Suprapubic skin (tissue), 4 donors: ENCODE measurements around the gene DTNBP1.

Source experiments
- EP300 ChIP-seq: sonication (generic); formaldehyde crosslinking; IDR thresholded peaks from one replicate; pipeline ENCODE4 v1.6.1; 2017; ENCODE audit warnings: antibody characterized with exemption
- POLR2A ChIP-seq, 2 donors: fragments of 450-650 bp; IDR thresholded peaks; one replicate each; pipeline ENCODE4 v1.6.1; 2017; ENCODE audit warnings: antibody characterized with exemption in 2 of 2, mild to moderate bottlenecking in 2 of 2, moderate library complexity in 2 of 2
- POLR2AphosphoS5 ChIP-seq, 3 donors: sonication (generic); formaldehyde crosslinking; IDR thresholded peaks; one replicate each; pipeline ENCODE4 v1.6.1; 2017; ENCODE audit warnings: antibody characterized with exemption in 3 of 3
- TF ChIP-seq, protein P1 (sequence below), 2 donors: fragments of 200-600 bp in 1 of 2; fragments of 450-650 bp in 1 of 2; sonication (generic) in 1 of 2; IDR thresholded peaks; one replicate each; pipeline ENCODE4 v1.5.1; 2016 to 2019; ENCODE audit warnings: antibody characterized with exemption in 2 of 2, mild to moderate bottlenecking in 1 of 2, moderate library complexity in 1 of 2

DNA sequence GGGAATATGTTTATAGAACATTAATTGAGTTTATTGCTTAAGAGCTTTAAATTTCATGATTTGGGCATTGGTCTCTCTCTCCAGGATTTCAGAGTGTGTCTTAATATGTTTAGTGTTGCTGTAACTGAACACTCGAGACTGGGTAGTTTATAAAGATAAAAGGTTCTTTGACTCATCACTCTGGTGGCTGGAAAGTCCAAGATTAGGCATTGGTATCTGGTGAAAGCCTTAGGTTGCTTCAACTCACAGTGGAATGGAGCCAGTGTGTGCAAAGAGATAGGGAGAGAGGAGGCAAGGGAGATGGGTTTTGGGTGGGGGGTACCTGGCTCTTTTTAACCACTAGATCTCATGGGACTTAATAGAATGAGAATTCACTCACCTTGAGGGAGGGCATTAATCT is 35.6 kb upstream of the DTNBP1 start:
- TF ChIP-seq, protein P1, sequence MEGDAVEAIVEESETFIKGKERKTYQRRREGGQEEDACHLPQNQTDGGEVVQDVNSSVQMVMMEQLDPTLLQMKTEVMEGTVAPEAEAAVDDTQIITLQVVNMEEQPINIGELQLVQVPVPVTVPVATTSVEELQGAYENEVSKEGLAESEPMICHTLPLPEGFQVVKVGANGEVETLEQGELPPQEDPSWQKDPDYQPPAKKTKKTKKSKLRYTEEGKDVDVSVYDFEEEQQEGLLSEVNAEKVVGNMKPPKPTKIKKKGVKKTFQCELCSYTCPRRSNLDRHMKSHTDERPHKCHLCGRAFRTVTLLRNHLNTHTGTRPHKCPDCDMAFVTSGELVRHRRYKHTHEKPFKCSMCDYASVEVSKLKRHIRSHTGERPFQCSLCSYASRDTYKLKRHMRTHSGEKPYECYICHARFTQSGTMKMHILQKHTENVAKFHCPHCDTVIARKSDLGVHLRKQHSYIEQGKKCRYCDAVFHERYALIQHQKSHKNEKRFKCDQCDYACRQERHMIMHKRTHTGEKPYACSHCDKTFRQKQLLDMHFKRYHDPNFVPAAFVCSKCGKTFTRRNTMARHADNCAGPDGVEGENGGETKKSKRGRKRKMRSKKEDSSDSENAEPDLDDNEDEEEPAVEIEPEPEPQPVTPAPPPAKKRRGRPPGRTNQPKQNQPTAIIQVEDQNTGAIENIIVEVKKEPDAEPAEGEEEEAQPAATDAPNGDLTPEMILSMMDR (IDR thresholded peaks at IDR 0.05): no peak
- TF ChIP-seq POLR2A (IDR thresholded peaks at IDR 0.05) (no peak), POLR2AphosphoS5 (IDR thresholded peaks at IDR 0.05) (no peak), EP300 (no peak)
